Liver (tissue), 9 donors: Measurements from ENCODE around the gene TSPAN5. TPM values are rescaled to one million over a fixed set of nuclear protein-coding genes. Genes with fewer than 3 reads are reported as not detected.
"Not testable (repeated sequence)": the region's sequence is repeated elsewhere in the genome, so short reads cannot be mapped to it uniquely, and the experiment has no call there.

Source experiments
- DNase-seq: peaks from one replicate; pipeline ENCODE4 v3.0.0-alpha.2; 2017; ENCODE audit warnings: low spot score
- H3K27ac ChIP-seq, 2 donors: one replicate each; pipeline ENCODE4 v1.7.0; 2013; ENCODE audit warnings: inconsistent platforms in 2 of 2, low read length in 2 of 2, control low read depth in 1 of 2, low read depth in 1 of 2, mild to moderate bottlenecking in 1 of 2
- H3K27me3 ChIP-seq, 4 donors: one replicate each; pipeline versions ENCODE4 v1.6.1 to v1.7.0; 2013; ENCODE audit warnings: low read length in 3 of 4, inconsistent platforms in 1 of 4, mild to moderate bottlenecking in 1 of 4, moderate library complexity in 1 of 4; ENCODE audit not compliant: control insufficient read depth in 4 of 4, insufficient read depth in 4 of 4
- H3K36me3 ChIP-seq, 4 donors: one replicate each; pipeline versions ENCODE4 v1.6.1 to v1.7.0; 2013; ENCODE audit warnings: low read length in 3 of 4, mild to moderate bottlenecking in 3 of 4, low read depth in 1 of 4, moderate library complexity in 1 of 4; ENCODE audit not compliant: control insufficient read depth in 4 of 4, insufficient read depth in 3 of 4
- H3K4me1 ChIP-seq, 4 donors: one replicate each; pipeline versions ENCODE4 v1.6.1 to v1.7.0; 2013; ENCODE audit warnings: low read length in 3 of 4, mild to moderate bottlenecking in 3 of 4, moderate library complexity in 1 of 4; ENCODE audit not compliant: control insufficient read depth in 4 of 4, insufficient read depth in 4 of 4
- H3K4me3 ChIP-seq, 3 donors: one replicate each; pipeline versions ENCODE4 v1.6.1 to v1.7.0; 2013; ENCODE audit warnings: low read length in 3 of 3, control low read depth in 1 of 3, low read depth in 1 of 3, mild to moderate bottlenecking in 1 of 3
- H3K9ac ChIP-seq, 2 donors: one replicate each; pipeline ENCODE4 v1.7.0; 2013; ENCODE audit warnings: low read length in 2 of 2, mild to moderate bottlenecking in 2 of 2, moderate library complexity in 2 of 2, control low read depth in 1 of 2, low read depth in 1 of 2
- H3K9me3 ChIP-seq, 4 donors: one replicate each; pipeline versions ENCODE4 v1.6.1 to v1.7.0; 2013; ENCODE audit warnings: low read length in 3 of 4; ENCODE audit not compliant: control insufficient read depth in 4 of 4
- ATF3 ChIP-seq: IDR thresholded peaks from 2 replicates; pipeline ENCODE4 v1.6.1; 2016; ENCODE audit warnings: antibody characterized with exemption
- EGR1 ChIP-seq, 2 donors: IDR thresholded peaks; 2 replicates each; pipeline ENCODE4 v1.6.1; 2016 to 2018; ENCODE audit warnings: antibody characterized with exemption in 2 of 2, low read depth in 2 of 2
- FOXA1 ChIP-seq: IDR thresholded peaks from 2 replicates; pipeline ENCODE4 v1.6.1; 2016; ENCODE audit warnings: antibody characterized with exemption
- FOXA2 ChIP-seq: IDR thresholded peaks from 2 replicates; pipeline ENCODE4 v1.6.1; 2016; ENCODE audit warnings: antibody characterized with exemption
- GABPA ChIP-seq, 2 donors: IDR thresholded peaks in 1 of 2; conservative IDR thresholded peaks in 1 of 2; 2 replicates each; pipeline ENCODE4 v1.6.1; 2016; ENCODE audit warnings: antibody characterized with exemption in 2 of 2, mild to moderate bottlenecking in 1 of 2, moderate library complexity in 1 of 2
- HNF4A ChIP-seq, 2 donors: conservative IDR thresholded peaks; 2 replicates each; pipeline ENCODE4 v1.6.1; 2016; ENCODE audit warnings: antibody characterized with exemption in 2 of 2, mild to moderate bottlenecking in 2 of 2
- HNF4G ChIP-seq: IDR thresholded peaks from 2 replicates; pipeline ENCODE4 v1.6.1; 2016; ENCODE audit warnings: antibody characterized with exemption
- JUND ChIP-seq, 2 donors: IDR thresholded peaks; 2 replicates each; pipeline ENCODE4 v1.6.1; 2016; ENCODE audit warnings: antibody characterized with exemption in 2 of 2
- MAX ChIP-seq: IDR thresholded peaks from 2 replicates; pipeline ENCODE4 v1.6.1; 2016; ENCODE audit warnings: antibody characterized with exemption
- NR2F2 ChIP-seq: IDR thresholded peaks from 2 replicates; pipeline ENCODE4 v1.6.1; 2016; ENCODE audit warnings: antibody characterized with exemption
- RXRA ChIP-seq, 2 donors: IDR thresholded peaks; 2 replicates each; pipeline ENCODE4 v1.6.1; 2017 to 2018; ENCODE audit warnings: antibody characterized with exemption in 2 of 2, mild to moderate bottlenecking in 1 of 2
- SP1 ChIP-seq: IDR thresholded peaks from 2 replicates; pipeline ENCODE4 v1.6.1; 2018; ENCODE audit warnings: antibody characterized with exemption, mild to moderate bottlenecking
- TAF1 ChIP-seq: conservative IDR thresholded peaks from 2 replicates; pipeline ENCODE4 v1.6.1; 2016; ENCODE audit warnings: antibody characterized with exemption, mild to moderate bottlenecking
- YY1 ChIP-seq: IDR thresholded peaks from 2 replicates; pipeline ENCODE4 v1.6.1; 2016; ENCODE audit warnings: antibody characterized with exemption, mild to moderate bottlenecking
- ZBTB33 ChIP-seq: IDR thresholded peaks from 2 replicates; pipeline ENCODE4 v1.6.1; 2016; ENCODE audit warnings: antibody characterized with exemption
- WGBS: extraction: QIAGEN DNeasy Blood & Tissue Kit; methylation state at CpG from one replicate; pipeline ENCODE4 v1.1.7; 2013; 5-methylcytosine and 5-hydroxymethylcytosine counted together
- polyA plus RNA-seq, 2 donors: library from polyadenylated mRNA; stranded (reverse) in 1 of 2; unstranded in 1 of 2; fragments of 200-250 nt in 1 of 2; fragments of >200 nt in 1 of 2; fragmentation: Nextera tagmentation in 1 of 2; extraction: Ambion mirVana in 1 of 2; gene quantifications; one replicate each; pipeline versions ENCODE4 v1.2.1 to v1.2.3, GENCODE V29; 2013 to 2015
- total RNA-seq, 2 donors: library from RNA; depleted of rRNA; stranded (reverse); fragments of >200 nt; gene quantifications; one replicate each; pipeline ENCODE4 v1.2.3, GENCODE V29; 2014
- TF ChIP-seq, protein P1 (sequence below): fragments of 150-350 bp; IDR thresholded peaks from 2 replicates; pipeline ENCODE4 v1.5.1; 2017; ENCODE audit warnings: improper control_type of control experiment, low read depth, low read length; ENCODE audit not compliant: missing input control
- donor health status: healthy.
- donor health status: healthy.
- donor health status: healthy.
- donor health status: healthy.
- donor health status: healthy.

The TSPAN5 gene
- total and polyA plus RNA-seq, 4 donors, result 0.36 to 54.0 (median 0.63) TPM

DNA sequence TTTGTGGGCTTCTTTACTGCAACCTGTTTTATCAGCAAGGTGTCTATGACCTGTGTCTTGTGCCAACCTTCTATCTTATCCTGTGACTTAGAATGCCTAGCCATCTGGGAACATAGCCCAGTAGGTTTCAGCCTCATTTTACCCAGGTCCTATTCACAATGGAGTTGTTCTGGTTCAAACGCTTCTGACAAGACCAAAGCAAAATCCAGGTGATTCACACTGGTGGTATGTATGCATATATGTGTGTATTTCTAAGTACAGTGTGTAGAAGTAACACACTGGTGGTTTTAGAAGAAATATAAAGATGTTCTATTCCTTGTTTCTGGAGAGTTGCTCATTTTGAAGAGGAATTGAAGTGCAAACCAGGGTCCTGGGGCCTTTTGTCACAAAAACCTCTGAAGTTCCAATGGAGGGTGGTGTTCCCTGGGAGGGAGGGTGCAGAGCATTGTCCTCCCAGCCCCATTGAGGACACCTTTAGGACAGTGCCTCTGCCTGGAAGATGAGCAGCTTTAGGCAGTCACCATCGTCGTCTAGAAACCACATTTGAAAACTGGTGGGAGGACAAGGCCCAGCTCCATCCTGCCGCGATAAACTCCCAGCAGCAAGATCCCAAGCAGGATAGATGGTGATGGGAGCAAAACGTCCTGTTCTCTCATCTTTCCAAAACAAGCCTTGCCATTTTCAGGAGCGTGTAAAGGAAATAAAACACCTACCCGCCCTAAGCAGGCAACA, 191.4 kb downstream of the TSPAN5 start:
- H3K27ac ChIP-seq, result no peak overlapping the region
- H3K9ac ChIP-seq, result no peak overlapping the region
- no peaks in the 10 kb centered on the region for H3K27me3 ChIP-seq
- TF ChIP-seq FOXA1, result no peak
- no peak for TF ChIP-seq ATF3
- TF ChIP-seq JUND (IDR thresholded peaks at IDR 0.05), result no peak
- TF ChIP-seq EGR1 (IDR thresholded peaks at IDR 0.05; ENCODE audit: low read depth in 2 of 2), result no peak
- no peak for TF ChIP-seq RXRA (IDR thresholded peaks at IDR 0.05)
- no peak for TF ChIP-seq SP1
- TF ChIP-seq TAF1, result no peak
- TF ChIP-seq HNF4A (conservative IDR thresholded peaks at IDR 0.05), result no peak
- TF ChIP-seq HNF4G, result no peak
- no peak for TF ChIP-seq NR2F2
- TF ChIP-seq MAX, result no peak
- TF ChIP-seq YY1, result no peak
- TF ChIP-seq, protein P1, sequence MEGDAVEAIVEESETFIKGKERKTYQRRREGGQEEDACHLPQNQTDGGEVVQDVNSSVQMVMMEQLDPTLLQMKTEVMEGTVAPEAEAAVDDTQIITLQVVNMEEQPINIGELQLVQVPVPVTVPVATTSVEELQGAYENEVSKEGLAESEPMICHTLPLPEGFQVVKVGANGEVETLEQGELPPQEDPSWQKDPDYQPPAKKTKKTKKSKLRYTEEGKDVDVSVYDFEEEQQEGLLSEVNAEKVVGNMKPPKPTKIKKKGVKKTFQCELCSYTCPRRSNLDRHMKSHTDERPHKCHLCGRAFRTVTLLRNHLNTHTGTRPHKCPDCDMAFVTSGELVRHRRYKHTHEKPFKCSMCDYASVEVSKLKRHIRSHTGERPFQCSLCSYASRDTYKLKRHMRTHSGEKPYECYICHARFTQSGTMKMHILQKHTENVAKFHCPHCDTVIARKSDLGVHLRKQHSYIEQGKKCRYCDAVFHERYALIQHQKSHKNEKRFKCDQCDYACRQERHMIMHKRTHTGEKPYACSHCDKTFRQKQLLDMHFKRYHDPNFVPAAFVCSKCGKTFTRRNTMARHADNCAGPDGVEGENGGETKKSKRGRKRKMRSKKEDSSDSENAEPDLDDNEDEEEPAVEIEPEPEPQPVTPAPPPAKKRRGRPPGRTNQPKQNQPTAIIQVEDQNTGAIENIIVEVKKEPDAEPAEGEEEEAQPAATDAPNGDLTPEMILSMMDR, result no peak
- TF ChIP-seq FOXA2, result no peak
- TF ChIP-seq ZBTB33, result no peak
- H3K4me1 ChIP-seq, result peaks cover 0 to 6% (median 1%) of the 10 kb centered on the region in 4 donors
- no peak overlapping the region for H3K4me3 ChIP-seq
- WGBS, result 38% methylated on average over 8 of the region's 8 CpGs
- no peak for DNase-seq
- no peaks in the 10 kb centered on the region for H3K9me3 ChIP-seq
- H3K36me3 ChIP-seq, result peaks cover 0 to 2% (median 0%) of the 10 kb centered on the region in 4 donors

DNA sequence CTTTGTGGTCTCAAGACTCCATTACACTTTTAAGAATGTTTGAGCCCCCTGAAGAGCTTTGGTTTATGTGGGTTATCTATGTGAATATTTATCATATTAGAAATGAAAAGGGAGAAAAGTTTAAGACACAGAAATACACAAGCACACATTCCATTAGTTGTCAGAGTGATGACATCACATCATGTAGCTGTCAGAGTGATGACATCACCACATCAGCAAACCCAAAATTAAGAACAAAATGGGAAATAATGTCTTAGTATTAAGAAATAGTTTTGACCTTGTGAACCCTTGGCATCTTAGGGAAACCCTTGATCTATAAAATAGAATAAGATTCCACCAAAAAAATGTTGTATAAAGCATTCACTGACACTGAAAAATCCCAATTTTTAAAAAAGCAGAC, 195.9 kb downstream of the TSPAN5 start:
- Histone ChIP-seq H3K9ac (no peak overlapping the region), H3K4me1 (no peaks in the 10 kb centered on the region), H3K27me3 (no peaks in the 10 kb centered on the region), H3K36me3 (peaks cover 0 to 2% (median 0%) of the 10 kb centered on the region in 4 donors), H3K9me3 (peaks cover 0 to 2% (median 0%) of the 10 kb centered on the region in 4 donors), H3K27ac (no peak overlapping the region), H3K4me3 (no peak overlapping the region)
- TF ChIP-seq RXRA (IDR thresholded peaks at IDR 0.05), result no peak
- TF ChIP-seq YY1, result no peak
- TF ChIP-seq ZBTB33, result no peak
- no peak for TF ChIP-seq TAF1
- no peak for TF ChIP-seq HNF4A (conservative IDR thresholded peaks at IDR 0.05)
- TF ChIP-seq JUND (IDR thresholded peaks at IDR 0.05), result no peak
- TF ChIP-seq GABPA (IDR thresholded peaks at IDR 0.05 in 1 of 2, conservative IDR thresholded peaks at IDR 0.05 in 1 of 2), result no peak
- no peak for TF ChIP-seq MAX
- no peak for TF ChIP-seq SP1
- TF ChIP-seq, protein P1, result no peak
- TF ChIP-seq FOXA2, result no peak
- DNase-seq, result no peak

- not testable (repeated sequence) for H3K27me3 ChIP-seq, H3K27ac ChIP-seq, H3K4me1 ChIP-seq, H3K9ac ChIP-seq, DNase-seq, H3K36me3 ChIP-seq, H3K4me3 ChIP-seq, H3K9me3 ChIP-seq
- 92% methylated on average over 2 of the region's 2 CpGs for WGBS
These were observed 197.1 kb downstream of the TSPAN5 start for GRCh38 chr4:98461121-98461865.
